IMR-90 (cell line): ENCODE data around the gene GPC6.

Experiments
- CTCF ChIP-seq: conservative IDR thresholded peaks from 2 replicates; pipeline ENCODE4 v1.5.1; 2012; ENCODE audit warnings: mild to moderate bottlenecking, low read depth, low read length, improper control_type of control experiment
- ELK1 ChIP-seq: fragments of 150-350 bp; IDR thresholded peaks from 2 replicates; pipeline ENCODE4 v1.6.1; 2016; ENCODE audit warnings: low read depth, mild to moderate bottlenecking, low read length, moderate library complexity, borderline replicate concordance
- MAFK ChIP-seq: IDR thresholded peaks from 2 replicates; pipeline ENCODE4 v1.6.1; 2012; ENCODE audit warnings: low read depth, low read length, improper control_type of control experiment
- MAZ ChIP-seq: IDR thresholded peaks from 2 replicates; pipeline ENCODE4 v1.6.1; 2012; ENCODE audit warnings: low read depth, mild to moderate bottlenecking, low read length, improper control_type of control experiment, moderate library complexity, borderline replicate concordance
- MXI1 ChIP-seq: IDR thresholded peaks from 2 replicates; pipeline ENCODE4 v1.6.1; 2012; ENCODE audit warnings: low read depth, mild to moderate bottlenecking, low read length, moderate library complexity, borderline replicate concordance
- POLR2A ChIP-seq: IDR thresholded peaks from 2 replicates; pipeline ENCODE4 v1.6.1; 2012; ENCODE audit warnings: mild to moderate bottlenecking, low read depth, low read length
- RAD21 ChIP-seq: IDR thresholded peaks from 2 replicates; pipeline ENCODE4 v1.6.1; 2012; ENCODE audit warnings: low read length, improper control_type of control experiment
- RFX5 ChIP-seq: IDR thresholded peaks from 2 replicates; pipeline ENCODE4 v1.8.0; 2012; ENCODE audit warnings: low read depth, mild to moderate bottlenecking, low read length, moderate library complexity
- SMC3 ChIP-seq: fragments of 150-350 bp; IDR thresholded peaks from 2 replicates; pipeline ENCODE4 v1.6.1; 2016; ENCODE audit warnings: low read depth, mild to moderate bottlenecking, antibody characterized with exemption, low read length, moderate library complexity

- no peak for TF ChIP-seq CTCF
- no peak for TF ChIP-seq RFX5
- TF ChIP-seq RAD21, result no peak
- TF ChIP-seq ELK1, result no peak
- TF ChIP-seq MXI1, result no peak
- no peak for TF ChIP-seq MAZ
- no peak for TF ChIP-seq SMC3
- no peak for TF ChIP-seq POLR2A
- no peak for TF ChIP-seq MAFK
Measured at GRCh38 chr13:94259984-94260383, 1033.4 kb downstream of the GPC6 start.
